ENCODE measurements around the gene EYS. TPM values are rescaled to one million over a fixed set of nuclear protein-coding genes. Genes with fewer than 3 reads are reported as not detected.

Gene EYS
- total RNA-seq, 1 donor from 2014 or later: 0.06 TPM

DNA sequence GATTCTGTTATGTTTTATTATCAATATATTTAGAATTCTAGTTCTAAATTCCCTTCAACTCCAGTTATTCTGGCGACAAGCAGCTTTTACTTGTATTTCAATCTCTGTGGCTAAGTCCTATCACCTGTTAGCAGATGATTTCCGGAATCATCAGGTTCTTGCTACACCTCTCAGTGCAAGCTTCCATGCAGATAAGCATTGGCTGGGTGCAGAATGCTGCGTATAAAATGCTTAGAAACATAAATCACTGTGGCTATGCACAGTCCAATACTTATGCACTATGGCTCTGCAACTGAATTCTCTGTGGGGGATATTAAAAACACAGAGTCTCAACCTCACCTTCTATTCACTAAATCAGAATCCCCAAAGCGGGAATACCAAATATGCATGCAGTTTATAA is 720.0 kb downstream of the EYS start:
- H3K4me3 ChIP-seq (ENCODE audit: low read depth, low read length): no peak overlapping the region
- no peak for DNase-seq (ENCODE audit: low read depth)
- TF ChIP-seq, protein P1, sequence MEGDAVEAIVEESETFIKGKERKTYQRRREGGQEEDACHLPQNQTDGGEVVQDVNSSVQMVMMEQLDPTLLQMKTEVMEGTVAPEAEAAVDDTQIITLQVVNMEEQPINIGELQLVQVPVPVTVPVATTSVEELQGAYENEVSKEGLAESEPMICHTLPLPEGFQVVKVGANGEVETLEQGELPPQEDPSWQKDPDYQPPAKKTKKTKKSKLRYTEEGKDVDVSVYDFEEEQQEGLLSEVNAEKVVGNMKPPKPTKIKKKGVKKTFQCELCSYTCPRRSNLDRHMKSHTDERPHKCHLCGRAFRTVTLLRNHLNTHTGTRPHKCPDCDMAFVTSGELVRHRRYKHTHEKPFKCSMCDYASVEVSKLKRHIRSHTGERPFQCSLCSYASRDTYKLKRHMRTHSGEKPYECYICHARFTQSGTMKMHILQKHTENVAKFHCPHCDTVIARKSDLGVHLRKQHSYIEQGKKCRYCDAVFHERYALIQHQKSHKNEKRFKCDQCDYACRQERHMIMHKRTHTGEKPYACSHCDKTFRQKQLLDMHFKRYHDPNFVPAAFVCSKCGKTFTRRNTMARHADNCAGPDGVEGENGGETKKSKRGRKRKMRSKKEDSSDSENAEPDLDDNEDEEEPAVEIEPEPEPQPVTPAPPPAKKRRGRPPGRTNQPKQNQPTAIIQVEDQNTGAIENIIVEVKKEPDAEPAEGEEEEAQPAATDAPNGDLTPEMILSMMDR (conservative IDR thresholded peaks at IDR 0.05; ENCODE audit: low read depth, low read length): no peak

DNA sequence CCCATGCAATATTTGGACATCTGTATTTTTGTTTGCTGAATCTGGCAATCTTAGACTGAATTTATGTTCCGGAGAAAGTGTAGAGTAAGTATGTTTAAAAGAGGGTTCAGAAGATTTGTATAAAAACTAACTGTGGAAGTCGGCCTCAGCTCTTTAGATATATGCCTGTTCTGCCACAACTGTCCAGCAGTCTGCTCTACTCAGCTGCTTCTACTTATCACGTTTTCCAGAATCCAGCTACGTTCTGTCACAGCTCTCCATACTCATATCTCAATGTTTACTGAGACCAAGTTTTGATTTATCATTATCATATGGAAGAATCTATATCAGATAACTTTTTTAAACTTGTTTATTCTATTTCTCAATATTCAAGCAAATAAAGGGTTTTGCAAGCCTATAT is 721.3 kb downstream of the EYS start:
- no peak for DNase-seq (ENCODE audit: low read depth)
- TF ChIP-seq, protein P1 (conservative IDR thresholded peaks at IDR 0.05; ENCODE audit: low read depth, low read length): no peak

DNA sequence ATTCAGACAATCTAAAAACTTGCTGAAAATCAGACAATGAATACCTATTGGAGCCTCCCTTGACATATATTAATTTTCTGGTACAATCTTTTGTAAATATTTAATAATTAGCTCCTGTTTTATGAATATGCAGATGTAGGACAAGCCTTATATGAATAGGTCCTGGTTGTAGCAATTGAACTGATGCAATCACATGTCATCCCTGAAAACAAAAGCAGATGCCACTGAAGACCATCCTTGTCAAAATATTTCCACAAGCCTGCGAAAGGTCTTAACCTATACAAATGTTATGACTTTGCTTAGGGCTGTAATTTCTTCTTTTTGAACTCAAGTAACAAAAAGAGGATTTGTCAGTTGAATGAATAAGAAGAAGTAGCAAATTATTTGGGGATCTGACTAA is 722.1 kb downstream of the EYS start:
- TF ChIP-seq, protein P1 (conservative IDR thresholded peaks at IDR 0.05; ENCODE audit: low read depth, low read length): no peak
- H3K4me3 ChIP-seq (ENCODE audit: low read depth, low read length): no peak overlapping the region
- no peak for DNase-seq (ENCODE audit: low read depth)

More for the DNA sequence above, 721.3 kb downstream of the EYS start:
- no peak overlapping the region for H3K4me3 ChIP-seq (ENCODE audit: low read depth, low read length)

DNA sequence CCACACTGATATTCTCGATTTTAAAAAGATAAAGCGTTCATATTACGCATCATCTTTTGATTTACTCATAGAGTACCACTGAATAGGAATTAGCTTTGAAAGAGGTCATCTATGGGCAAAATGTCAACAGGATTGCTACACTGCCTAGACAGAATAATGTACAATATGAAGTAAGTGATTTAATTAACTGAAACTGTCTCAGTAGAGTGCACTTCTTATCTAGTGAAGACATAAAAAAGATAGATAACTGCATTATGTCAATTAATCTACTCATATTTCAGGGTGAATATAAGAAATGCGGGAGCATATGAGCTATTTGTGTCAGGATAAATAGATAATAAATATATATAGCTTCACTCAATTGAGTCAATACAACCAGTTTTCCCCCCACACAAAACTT is 723.9 kb downstream of the EYS start:
- TF ChIP-seq, protein P1 (conservative IDR thresholded peaks at IDR 0.05; ENCODE audit: low read depth, low read length): no peak
- no peak for DNase-seq (ENCODE audit: low read depth)
- no peak overlapping the region for H3K4me3 ChIP-seq (ENCODE audit: low read depth, low read length)

DNA sequence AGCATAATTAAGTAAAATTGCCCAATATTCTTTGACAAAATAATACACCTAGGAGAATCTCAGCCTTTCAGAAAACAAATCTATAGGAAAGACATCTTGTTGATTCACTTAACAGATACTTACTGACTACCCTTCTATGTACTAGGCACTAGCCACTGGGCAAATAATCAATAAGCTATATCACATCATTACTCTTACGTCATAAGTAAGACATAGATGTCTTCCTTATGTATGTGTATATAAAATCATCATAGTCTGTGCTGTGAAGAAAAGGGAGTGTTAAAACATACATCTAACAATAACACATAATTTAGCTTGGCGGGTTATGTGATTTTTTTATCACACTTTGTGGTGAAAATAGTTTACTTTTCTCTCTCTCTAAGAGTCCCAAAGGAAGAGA is 733.9 kb downstream of the EYS start:
- H3K4me3 ChIP-seq (ENCODE audit: low read depth, low read length): no peak overlapping the region
- no peak for DNase-seq (ENCODE audit: low read depth)
- TF ChIP-seq, protein P1 (conservative IDR thresholded peaks at IDR 0.05; ENCODE audit: low read depth, low read length): no peak

DNA sequence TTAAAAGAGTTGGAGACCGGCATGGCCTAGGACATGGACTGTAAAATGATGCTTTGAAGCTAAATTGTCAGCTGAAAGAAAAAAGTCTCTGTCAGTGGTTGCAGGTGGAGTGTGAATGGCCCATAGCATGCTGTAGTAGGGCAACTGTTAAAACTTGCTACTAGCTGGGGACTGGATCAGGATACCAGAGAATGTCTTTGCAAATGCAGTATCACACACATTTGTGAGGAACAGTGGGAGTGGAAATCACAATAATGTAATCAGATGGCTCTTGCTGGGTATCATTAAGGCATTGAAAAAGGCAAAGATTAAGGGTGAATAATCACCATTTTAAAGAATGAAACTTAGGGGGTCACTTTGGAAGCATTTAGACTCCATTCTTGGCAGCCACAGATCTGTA is 737.9 kb downstream of the EYS start:
- no peak overlapping the region for H3K4me3 ChIP-seq (ENCODE audit: low read depth, low read length)
- DNase-seq (ENCODE audit: low read depth): no peak
- TF ChIP-seq, protein P1 (conservative IDR thresholded peaks at IDR 0.05; ENCODE audit: low read depth, low read length): no peak

DNA sequence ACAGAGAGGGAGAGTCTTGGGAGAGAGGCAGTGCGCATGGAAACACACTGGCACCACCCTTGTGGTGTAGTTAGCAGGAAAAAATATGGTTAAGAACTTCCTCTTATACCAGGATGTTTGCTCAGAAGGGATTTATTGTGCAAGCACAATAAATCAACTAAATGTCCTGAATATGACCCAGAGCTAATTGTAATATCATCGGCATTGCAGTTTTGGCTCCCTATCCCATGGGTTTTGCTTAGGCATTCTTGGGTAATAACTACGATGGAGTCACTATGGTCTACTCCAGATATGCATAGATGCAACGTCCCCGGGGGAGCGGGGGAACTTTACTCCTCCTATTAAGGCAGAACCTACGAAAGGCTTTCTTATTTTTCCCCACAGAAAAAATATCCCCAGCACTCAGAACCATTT is 751.6 kb downstream of the EYS start:
- DNase-seq (ENCODE audit: low read depth): no peak
- TF ChIP-seq, protein P1 (conservative IDR thresholded peaks at IDR 0.05; ENCODE audit: low read depth, low read length): no peak
- H3K4me3 ChIP-seq (ENCODE audit: low read depth, low read length): no peak overlapping the region

Data from epithelial cell of proximal tubule (primary cell).